Chondrocyte (in vitro differentiated cells): Measurements from ENCODE around the gene MARCHF9. TPM values are rescaled to one million over a fixed set of nuclear protein-coding genes. Genes with fewer than 3 reads are reported as not detected.

Source experiments
- DNase-seq: peaks from one replicate; pipeline ENCODE4 v3.0.0; 2021; ENCODE audit warnings: mixed read lengths, low spot score
- H3K27ac Mint-ChIP-seq: one replicate; pipeline ENCODE4 v1.8.0; 2021; ENCODE audit warnings: mild to moderate bottlenecking, moderate library complexity, mixed read lengths; ENCODE audit not compliant: unreplicated experiment
- H3K27me3 Mint-ChIP-seq: 2 replicates; pipeline ENCODE4 v1.8.0; 2021; ENCODE audit warnings: low read depth, mixed read lengths
- H3K36me3 Mint-ChIP-seq: 2 replicates; pipeline ENCODE4 v1.8.0; 2021; ENCODE audit warnings: low read depth, mixed read lengths
- H3K4me1 Mint-ChIP-seq: 2 replicates; pipeline ENCODE4 v1.8.0; 2021; ENCODE audit warnings: low read depth, mild to moderate bottlenecking, mixed read lengths
- H3K4me3 Mint-ChIP-seq: one replicate; pipeline ENCODE4 v1.8.0; 2021; ENCODE audit warnings: mild to moderate bottlenecking, moderate library complexity, mixed read lengths; ENCODE audit not compliant: unreplicated experiment
- H3K9me3 Mint-ChIP-seq: 2 replicates; pipeline ENCODE4 v1.8.0; 2021; ENCODE audit warnings: low read depth, mixed read lengths
- CTCF ChIP-seq: fragments of 200-600 bp; sonication (generic); IDR thresholded peaks from 2 replicates; pipeline ENCODE4 v1.5.0; 2021; ENCODE audit warnings: antibody characterized with exemption, mild to moderate bottlenecking, moderate library complexity
- total RNA-seq: library from RNA; stranded (reverse); gene quantifications from 3 replicates; pipeline ENCODE4 v1.2.1, GENCODE V29; 2021

The MARCHF9 gene
- total RNA-seq, 1 donor from 2014 or later: 21.8 TPM

GRCh38 chr12:57746025-57746424, 8.9 kb upstream of the MARCHF9 start:
- Mint-ChIP-seq H3K27me3 (peaks cover 4% of the 10 kb centered on the region), H3K4me1 (peaks cover 30% of the 10 kb centered on the region), H3K36me3 (peaks cover 24% of the 10 kb centered on the region), H3K27ac (peak overlapping the region; percentile 99), H3K9me3 (no peaks in the 10 kb centered on the region), H3K4me3 (peak overlapping the region; percentile 95)
- no peak for TF ChIP-seq CTCF
- DNase-seq: no peak

GRCh38 chr12:57749061-57749460, 5.8 kb upstream of the MARCHF9 start:
- Mint-ChIP-seq H3K4me3 (no peak overlapping the region), H3K9me3 (no peaks in the 10 kb centered on the region), H3K27ac (peak overlapping the region; percentile 63), H3K4me1 (peaks cover 46% of the 10 kb centered on the region), H3K36me3 (peaks cover 27% of the 10 kb centered on the region), H3K27me3 (no peaks in the 10 kb centered on the region)
- no peak for DNase-seq
- TF ChIP-seq CTCF: no peak

DNA sequence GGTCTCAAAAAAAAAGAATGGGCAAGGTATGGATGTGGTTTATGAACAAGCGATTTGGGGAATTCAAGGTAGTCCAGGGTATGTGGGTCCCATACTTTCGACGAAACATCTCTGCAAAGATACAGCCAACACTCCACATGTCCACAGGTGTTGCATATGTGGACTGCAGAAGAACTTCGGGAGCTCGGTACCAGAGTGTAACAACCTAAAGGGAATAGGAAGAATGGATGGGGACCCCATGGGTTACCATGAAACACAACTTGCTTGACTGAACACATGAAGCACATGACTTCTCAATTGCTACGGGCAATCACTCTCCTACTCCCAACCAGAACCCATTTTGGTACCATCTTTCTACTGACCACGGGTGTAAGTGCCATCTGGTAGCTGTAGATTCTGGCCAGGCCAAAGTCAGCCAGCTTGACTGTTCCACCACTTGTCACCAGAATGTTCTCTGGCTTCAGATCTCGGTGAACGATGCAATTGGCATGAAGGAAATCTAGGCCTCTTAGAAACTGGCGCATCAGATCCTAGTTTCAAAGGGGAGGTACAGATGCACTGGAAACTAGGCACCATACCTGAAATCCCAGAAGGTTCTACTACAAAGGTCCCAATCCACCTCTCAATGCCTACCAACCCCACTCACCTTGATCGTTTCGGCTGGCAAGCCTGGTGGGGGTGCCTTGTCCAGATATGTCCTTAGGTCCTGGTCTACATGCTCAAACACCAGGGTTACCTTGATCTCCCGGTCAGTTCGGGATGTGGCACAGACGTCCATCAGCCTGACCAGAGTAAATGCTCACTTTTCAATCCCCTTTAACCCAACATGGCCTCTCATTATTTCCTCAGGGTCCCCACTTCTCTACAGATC, 4.1 kb upstream of the MARCHF9 start:
- peak overlapping the region; percentile 92 for H3K4me3 Mint-ChIP-seq
- H3K9me3 Mint-ChIP-seq: no peaks in the 10 kb centered on the region
- DNase-seq: no peak
- peaks cover 27% of the 10 kb centered on the region for H3K36me3 Mint-ChIP-seq
- H3K27ac Mint-ChIP-seq: peak overlapping the region; percentile 98
- no peaks in the 10 kb centered on the region for H3K27me3 Mint-ChIP-seq
- no peak for TF ChIP-seq CTCF
- peaks cover 39% of the 10 kb centered on the region for H3K4me1 Mint-ChIP-seq

- H3K27me3 Mint-ChIP-seq: no peaks in the 10 kb centered on the region
- DNase-seq: no peak
- TF ChIP-seq CTCF: no peak
- H3K27ac Mint-ChIP-seq: peak overlapping the region; percentile 98
- peaks cover 25% of the 10 kb centered on the region for H3K36me3 Mint-ChIP-seq
- H3K4me3 Mint-ChIP-seq: peak overlapping the region; percentile 92
- no peaks in the 10 kb centered on the region for H3K9me3 Mint-ChIP-seq
- H3K4me1 Mint-ChIP-seq: peaks cover 37% of the 10 kb centered on the region
Measured at GRCh38 chr12:57751432-57751787, 3.5 kb upstream of the MARCHF9 start.

DNA sequence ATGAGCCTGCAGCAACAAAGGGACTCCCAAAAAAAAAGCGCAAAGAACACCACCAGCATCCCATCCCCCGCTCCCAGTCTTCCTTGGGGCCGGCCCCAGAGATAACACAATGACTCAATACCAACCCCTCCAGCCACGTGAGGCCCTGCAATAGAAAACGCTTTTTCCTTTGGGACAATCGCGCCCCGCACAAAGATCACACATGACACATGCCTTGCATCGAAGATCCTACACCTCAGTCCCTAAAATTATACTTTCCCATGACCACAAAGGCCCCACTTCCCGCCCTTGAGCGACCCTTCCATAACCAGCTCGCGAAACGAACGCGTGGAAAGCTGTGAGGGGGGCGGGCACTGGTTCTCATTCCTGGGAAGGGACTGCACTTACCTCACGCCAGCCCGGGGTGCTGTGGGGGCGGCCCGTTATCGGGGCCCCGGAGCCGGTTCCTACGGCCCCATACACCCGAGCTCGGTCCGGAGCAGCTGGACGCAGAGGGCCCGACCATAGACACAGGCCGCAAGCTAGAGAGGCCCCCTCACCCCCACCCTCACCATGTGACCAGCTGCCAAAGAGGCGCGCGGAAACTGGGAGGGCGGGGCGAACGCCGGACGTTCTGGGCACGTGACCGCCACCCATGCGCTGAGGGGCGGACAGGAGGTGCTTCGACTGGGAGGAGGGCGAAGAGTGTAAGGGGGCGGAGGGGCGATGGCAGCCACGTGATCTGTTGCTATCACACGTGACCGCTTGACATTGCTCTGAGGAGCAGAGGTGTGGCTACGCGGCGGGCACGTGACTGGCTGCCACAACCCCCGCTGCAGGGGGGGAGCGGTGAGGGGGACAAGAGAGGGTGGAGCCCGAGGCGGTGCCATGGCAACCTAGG, 2.9 kb upstream of the MARCHF9 start, which contains the start of gene CDK4:
Gene CDK4 (minus strand): TSS at position 523 of the 880 bp plus-strand sequence. CDS start 593 bp downstream, outside the sequence.
- Mint-ChIP-seq H3K9me3 (no peaks in the 10 kb centered on the region), H3K36me3 (peaks cover 21% of the 10 kb centered on the region), H3K4me3 (peak within 1 kb of the TSS; percentile 92), H3K27ac (peak within 1 kb of the TSS; percentile 98), H3K27me3 (no peaks in the 10 kb centered on the region), H3K4me1 (peaks cover 43% of the 10 kb centered on the region)
- peak; percentile 100 for DNase-seq
- TF ChIP-seq CTCF: no peak
